ENCODE data around the gene FOXA1.

The FOXA1 gene

DNA sequence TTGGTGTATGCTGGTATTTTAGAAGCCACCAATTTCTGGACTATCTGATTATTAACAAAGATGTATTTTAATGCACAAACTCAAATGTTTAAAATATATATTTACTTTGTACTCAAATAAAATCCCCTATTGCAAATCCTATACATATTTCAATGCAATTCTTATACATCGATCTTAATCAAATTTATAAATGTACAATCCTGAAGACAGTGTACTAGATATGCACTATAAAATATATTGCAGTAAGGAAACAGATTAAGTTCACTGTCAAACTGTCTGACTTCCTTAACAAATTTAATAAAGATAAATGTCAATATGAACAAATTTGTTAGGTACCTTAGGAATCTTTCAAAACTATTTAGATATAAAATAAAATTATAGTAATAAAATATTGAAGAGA is 43.9 kb downstream of the FOXA1 start:
- no peak for DNase-seq

DNA sequence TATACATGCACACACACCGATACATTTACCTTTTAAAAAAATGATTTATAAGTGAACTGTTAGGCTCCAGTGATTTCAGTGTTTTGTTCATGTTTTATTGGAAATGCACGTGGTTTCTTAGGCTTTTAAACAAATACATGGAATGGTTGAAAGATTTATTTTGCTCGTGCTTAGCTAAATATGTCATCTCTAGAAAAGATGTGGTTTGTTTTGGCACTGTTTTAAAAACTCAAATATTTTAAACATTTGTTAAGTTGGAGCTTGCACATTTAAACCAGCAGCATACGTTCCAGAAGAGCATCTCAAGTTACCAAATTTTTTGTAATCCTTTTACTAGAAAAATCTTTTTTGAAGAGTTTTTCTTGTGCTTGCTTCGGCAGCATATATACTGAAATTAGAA is 44.5 kb downstream of the FOXA1 start:
- DNase-seq, result no peak

DNA sequence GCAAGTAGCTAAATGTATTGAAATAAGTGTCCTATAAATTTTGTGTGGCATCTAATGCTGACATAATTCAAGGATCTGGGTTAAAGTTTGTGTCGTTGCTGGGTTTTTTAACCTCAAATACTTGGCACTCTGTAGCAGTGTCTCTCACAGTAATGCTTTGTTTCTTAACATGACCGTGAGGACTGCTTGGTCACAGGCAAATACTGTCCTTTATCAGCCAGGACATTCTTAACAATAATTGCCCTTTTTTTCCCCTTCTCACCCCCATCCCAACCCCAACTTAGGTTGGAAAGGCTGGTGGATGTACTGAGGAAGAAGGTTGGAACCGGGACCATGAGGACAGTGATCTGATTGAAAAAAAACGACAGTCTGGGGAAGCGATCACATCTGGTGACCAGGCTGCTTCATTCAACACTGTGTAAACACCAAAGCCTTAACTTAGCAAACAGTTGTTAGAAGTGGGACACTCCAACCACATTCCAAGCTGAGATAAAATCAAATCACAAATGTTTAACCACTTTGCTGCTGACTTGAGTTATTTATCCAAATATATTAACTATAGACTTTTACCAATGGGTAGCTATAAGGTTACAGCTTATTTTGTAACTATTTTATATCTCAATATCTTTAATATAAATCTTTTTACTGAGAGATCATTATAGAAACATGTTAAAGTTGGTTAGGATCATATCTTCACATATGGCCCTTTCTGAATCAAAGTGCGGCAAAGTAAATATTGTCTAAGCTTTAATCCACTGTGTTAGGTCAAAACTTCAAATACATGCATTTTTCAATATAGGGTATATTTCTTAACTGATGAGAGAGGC is 48.2 kb downstream of the FOXA1 start:
- no peak for DNase-seq

DNA sequence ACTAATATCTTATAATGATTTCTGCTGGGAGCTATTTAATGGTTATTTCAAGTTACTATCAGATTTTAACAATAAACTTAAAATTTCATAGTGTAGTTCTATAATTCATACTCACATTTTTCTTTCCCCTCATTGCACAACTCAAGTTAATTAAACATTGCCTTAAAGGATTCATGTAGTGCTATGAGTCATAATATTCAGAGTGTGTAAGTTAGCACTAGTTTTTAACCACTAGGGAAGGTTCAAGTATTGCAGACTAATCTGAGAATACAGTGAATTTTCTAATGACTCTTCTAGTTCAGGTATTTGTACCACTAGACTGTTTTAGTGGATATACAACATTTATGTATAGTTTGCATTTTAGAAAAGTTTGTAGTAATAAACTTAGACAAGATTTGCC is 49.9 kb downstream of the FOXA1 start:
- DNase-seq, result no peak

DNA sequence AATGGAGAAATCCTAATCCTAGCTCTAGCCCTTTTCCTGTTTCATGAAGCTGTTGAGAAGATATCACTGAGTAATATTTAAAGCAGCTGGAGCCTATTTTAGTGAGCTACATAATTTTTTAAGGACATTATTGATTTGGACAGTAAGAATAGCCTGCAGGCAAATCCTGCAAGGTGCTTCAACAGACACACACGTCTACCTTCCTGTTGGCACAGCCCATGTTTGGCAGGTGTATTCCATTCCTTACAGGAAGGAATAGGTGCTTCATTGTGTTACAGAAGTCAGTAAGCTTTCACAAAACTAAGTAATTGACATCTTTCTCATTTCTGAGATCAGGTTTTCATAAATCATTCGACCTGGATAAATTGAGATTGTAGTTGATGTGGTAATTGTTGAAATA is 50.6 kb downstream of the FOXA1 start:
- no peak for DNase-seq

DNA sequence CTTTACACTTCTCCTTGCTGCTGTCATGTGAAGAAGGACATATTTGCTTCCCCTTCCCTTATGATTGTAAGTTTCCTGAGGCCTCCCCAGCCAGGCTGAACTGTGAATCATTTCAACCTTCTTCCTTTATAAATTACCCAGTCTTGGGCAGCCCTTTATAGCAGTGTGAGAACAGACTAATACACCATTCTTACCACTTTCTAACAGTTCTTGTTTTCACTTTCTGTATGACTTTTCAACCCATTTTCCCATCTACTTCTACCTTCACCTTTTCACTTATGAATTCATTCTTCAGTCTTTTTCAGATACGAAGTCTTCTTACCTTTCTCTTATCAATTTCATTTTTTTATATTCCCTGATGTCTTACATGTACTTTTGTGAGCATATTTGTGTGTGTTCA is 55.1 kb downstream of the FOXA1 start:
- DNase-seq, result no peak

Data from suppressor macrophage treated with lipopolysaccharide for 4 hours (primary cell).